ENCODE data around the gene ENAH. TPM values are rescaled to one million over a fixed set of nuclear protein-coding genes. Genes with fewer than 3 reads are reported as not detected.

Gene ENAH
- total RNA-seq, 2 experiments from 2014 or later: 0.84 to 1.1 TPM

DNA sequence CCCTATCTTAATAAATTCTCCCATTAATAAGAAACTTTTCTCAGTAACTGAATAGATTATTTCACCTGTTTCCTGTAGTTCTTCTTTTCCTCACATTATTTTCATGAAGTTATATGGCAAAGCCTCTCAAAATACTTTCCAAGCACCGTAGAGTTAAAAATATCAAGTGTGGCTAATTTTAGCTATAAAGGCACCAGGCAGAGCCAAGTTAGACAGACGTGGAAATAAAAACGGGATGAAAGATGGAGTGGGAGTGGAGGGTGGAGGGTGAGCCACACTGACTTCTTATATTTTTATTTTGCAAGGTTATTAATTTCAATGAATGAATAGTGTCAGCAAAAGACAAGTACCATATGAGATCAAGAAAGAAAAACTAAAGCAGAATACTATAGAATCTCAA, 71.7 kb downstream of the ENAH start:
- Mint-ChIP-seq H3K4me3 (no peak overlapping the region), H3K4me1 (peaks cover 3% of the 10 kb centered on the region)

DNA sequence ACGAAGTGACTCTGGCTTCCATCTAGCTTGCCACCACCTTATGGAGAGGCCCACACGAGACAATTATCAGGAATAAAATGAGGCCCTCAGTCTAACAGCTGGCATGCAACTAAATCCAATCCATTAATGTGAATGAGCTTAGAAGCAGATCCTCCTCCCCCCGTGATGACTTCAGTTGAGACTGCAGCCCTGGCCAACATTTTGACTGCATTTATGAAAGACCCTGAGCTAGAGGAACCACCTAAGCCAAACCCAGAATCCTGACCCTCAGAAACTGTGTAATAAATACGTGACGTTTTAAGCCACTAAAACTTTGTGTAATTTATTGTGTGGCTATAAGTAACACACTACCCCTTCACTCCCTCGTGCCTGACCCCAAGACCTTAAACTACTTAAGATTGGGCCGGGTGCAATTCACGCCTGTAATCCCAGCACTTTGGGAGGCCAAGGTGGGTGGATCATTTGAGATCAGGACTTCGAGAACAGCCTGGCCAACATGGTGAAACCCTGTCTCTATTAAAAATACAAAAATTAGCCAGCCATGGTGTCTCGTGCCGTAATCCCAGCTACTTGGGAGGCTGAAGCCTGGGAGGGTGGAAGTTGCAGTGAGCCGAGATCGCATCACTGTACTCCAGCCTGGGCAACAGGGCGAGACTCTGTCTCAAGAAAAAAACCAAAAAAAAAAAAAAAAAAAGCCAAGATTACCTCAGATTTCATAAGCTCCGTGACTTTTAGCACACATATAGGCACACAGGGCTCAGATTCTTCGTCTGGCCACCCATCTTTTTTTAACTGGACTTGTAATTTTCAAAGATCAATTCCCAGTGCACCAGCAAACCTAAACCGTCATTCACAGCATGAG, 72.5 kb downstream of the ENAH start:
- peaks cover 6% of the 10 kb centered on the region for H3K4me1 Mint-ChIP-seq
- H3K27me3 Mint-ChIP-seq: peaks cover 4% of the 10 kb centered on the region
- DNase-seq: no peak
- H3K4me3 Mint-ChIP-seq: no peak overlapping the region
- no peaks in the 10 kb centered on the region for H3K9me3 Mint-ChIP-seq
- H3K27ac Mint-ChIP-seq: no peak overlapping the region
- H3K36me3 Mint-ChIP-seq: no peaks in the 10 kb centered on the region

More for the DNA sequence above, 71.7 kb downstream of the ENAH start:
- no peak for DNase-seq
- peaks cover 4% of the 10 kb centered on the region for H3K27me3 Mint-ChIP-seq
- H3K36me3 Mint-ChIP-seq: no peaks in the 10 kb centered on the region
- H3K9me3 Mint-ChIP-seq: no peaks in the 10 kb centered on the region
- no peak overlapping the region for H3K27ac Mint-ChIP-seq

DNA sequence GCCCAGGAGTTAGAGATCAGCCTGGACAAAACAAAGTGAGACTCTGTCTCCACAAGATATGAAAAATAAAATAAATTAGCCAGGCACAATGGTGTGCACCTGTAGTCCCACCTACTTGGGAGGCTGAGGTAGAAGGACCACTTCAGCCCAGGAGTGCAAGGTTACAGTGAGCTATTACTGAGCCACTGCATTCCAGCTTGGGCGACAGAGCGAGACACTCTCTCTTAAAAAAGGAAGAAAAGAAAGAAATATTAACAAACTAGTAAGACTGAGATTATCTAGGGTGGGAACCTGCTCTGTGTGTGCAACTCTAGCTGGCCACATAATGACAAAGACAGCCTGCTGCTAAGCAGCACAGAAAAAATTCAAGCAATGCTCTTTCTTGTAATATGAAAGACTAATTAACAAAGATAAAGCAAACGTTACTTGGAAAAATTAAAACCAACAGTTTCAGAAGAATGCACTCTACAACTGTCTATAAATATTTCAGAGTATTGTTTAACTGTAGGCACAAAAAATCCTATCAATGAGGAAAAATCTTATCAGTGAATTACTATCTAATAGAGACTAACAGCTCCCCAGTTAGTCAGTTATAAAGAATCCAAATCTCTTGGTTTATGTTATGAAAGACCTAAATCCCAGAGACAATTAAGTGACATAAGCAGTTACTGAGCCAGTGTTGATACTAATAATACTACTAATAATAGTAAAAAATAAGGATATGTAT, 74.5 kb downstream of the ENAH start:
- peaks cover 6% of the 10 kb centered on the region for H3K4me1 Mint-ChIP-seq
- H3K27me3 Mint-ChIP-seq: no peaks in the 10 kb centered on the region
- H3K36me3 Mint-ChIP-seq: no peaks in the 10 kb centered on the region
- no peak overlapping the region for H3K4me3 Mint-ChIP-seq
- H3K9me3 Mint-ChIP-seq: no peaks in the 10 kb centered on the region
- DNase-seq: no peak
- H3K27ac Mint-ChIP-seq: no peak overlapping the region

DNA sequence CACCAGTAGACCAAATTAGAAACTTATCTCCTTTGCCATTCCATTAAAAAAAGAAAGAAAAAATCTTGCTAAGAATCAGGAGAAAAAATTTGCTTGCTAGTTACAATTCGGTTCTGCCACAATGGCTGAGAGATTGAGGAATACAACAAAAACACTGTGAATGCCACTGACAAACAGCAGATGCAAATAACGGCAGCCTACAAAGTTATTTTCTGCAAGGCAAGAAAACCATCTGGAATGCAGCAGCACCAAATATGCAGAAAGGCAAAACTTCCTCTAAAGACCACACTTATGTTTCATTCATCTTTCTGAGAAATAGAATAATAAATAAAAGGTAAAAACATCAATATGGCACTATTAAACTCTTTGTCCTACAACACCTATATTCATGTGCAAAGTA, 75.7 kb downstream of the ENAH start:
- Mint-ChIP-seq H3K27ac (no peak overlapping the region), H3K9me3 (no peaks in the 10 kb centered on the region), H3K4me3 (no peak overlapping the region), H3K4me1 (peaks cover 6% of the 10 kb centered on the region), H3K36me3 (no peaks in the 10 kb centered on the region), H3K27me3 (no peaks in the 10 kb centered on the region)
- no peak for DNase-seq

DNA sequence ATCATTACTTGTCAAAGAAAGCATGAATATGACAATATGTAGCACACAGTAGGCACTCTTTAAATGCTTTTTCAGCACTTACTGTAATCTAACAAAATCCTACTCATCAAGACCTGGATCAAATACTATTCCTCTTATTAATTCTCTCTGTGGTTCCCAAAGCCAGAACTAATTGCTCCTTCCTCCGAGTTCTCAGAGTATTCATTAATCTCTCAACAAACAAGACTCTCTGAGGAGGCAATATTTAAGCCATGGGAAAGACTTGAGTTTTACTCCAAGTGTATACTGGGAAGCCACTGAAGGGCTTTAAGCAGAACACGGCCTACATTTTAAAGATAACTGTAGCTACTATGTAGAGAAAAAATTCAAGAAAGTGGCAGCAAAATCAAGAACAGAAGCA, 79.7 kb downstream of the ENAH start:
- Mint-ChIP-seq H3K36me3 (no peaks in the 10 kb centered on the region), H3K9me3 (no peaks in the 10 kb centered on the region), H3K4me3 (no peak overlapping the region), H3K4me1 (peaks cover 6% of the 10 kb centered on the region), H3K27me3 (no peaks in the 10 kb centered on the region), H3K27ac (no peak overlapping the region)
- DNase-seq: no peak

DNA sequence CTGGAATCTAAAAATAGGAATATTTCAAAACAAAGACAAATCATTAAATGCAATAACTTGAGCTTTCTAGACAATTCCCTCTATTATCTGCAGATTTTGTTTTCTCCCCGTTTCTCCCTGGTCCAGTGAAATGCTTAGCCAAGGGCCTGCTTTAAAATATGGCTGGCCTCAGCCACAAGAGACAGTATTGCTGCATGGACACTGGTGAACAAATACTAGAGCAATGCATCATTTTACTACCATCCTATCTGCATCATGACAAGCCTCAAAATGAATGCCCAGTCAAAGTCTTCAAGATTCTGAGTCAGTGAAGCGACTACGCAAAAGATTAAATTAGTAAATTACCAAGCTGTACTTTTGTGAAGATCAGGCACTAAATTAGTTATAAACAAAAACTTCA, 80.5 kb downstream of the ENAH start:
- Mint-ChIP-seq H3K4me1 (peaks cover 6% of the 10 kb centered on the region), H3K36me3 (no peaks in the 10 kb centered on the region), H3K9me3 (no peaks in the 10 kb centered on the region), H3K27ac (no peak overlapping the region), H3K27me3 (no peaks in the 10 kb centered on the region), H3K4me3 (no peak overlapping the region)
- DNase-seq: no peak

DNA sequence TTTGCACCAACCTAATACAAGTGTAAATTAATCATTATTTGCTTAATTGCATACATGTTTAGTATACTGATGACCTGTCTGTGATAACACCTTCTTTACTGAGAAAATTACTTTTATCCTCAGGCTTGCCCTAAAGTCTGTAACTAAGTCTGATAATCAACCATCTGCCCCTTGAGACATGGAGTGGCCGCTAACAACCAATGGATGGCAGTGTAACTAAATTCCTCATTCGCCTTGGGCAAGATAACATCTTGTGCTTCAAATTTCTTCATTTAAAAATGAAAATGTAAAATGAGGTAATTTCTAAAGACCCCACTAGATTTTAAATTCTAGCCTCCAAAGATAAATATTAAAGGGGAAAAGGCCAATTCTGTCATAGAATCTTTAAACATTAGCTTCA, 85.1 kb downstream of the ENAH start:
- H3K27me3 Mint-ChIP-seq: no peaks in the 10 kb centered on the region

DNA sequence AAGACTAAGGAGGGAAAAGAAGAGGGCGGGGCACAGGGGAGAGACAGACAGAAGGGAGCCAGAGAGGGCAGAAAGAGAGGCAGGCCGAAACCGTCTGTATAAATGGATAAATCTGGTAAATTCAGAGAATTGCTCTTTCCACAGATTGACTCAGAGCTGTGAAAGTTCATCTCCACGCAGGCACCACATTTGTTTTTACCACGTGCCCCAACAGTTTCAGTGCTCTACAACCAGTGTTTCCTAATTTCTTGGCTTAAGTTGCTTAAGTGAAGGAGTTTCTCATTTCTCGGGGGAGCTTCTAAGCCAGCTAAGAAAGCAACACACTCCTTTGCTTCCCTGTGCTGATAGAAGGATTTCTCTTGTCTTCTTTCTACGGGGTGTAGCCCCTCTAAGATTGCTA, 87.1 kb downstream of the ENAH start:
- Mint-ChIP-seq H3K4me1 (no peaks in the 10 kb centered on the region), H3K36me3 (no peaks in the 10 kb centered on the region), H3K4me3 (no peak overlapping the region), H3K27ac (no peak overlapping the region), H3K9me3 (no peaks in the 10 kb centered on the region), H3K27me3 (peaks cover 3% of the 10 kb centered on the region)
- DNase-seq: no peak

More for the DNA sequence above, 85.1 kb downstream of the ENAH start:
- Mint-ChIP-seq H3K27ac (no peak overlapping the region), H3K4me1 (no peaks in the 10 kb centered on the region), H3K36me3 (no peaks in the 10 kb centered on the region), H3K4me3 (no peak overlapping the region), H3K9me3 (no peaks in the 10 kb centered on the region)
- no peak for DNase-seq

DNA sequence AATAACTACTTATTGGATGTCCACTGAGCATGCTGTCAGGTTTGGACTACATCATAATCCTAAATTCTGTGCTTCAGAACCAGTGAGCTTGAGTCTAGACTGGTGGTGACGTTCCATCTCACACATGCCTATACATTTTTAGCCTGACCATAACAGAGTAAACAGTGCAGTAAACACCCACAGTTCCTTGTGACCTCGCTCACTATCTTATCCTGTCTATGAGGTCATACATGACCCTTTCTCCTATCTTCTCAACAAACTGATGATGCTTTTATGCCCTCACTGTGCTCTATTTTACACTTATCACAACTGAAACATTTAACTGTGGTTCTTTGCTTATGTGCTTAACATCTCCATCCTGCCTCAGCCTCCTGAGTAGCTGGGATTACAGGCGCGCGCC, 91.2 kb downstream of the ENAH start:
- no peak for DNase-seq
- H3K27ac Mint-ChIP-seq: no peak overlapping the region
- H3K36me3 Mint-ChIP-seq: no peaks in the 10 kb centered on the region
- H3K4me1 Mint-ChIP-seq: no peaks in the 10 kb centered on the region
- H3K27me3 Mint-ChIP-seq: peaks cover 3% of the 10 kb centered on the region
- no peaks in the 10 kb centered on the region for H3K9me3 Mint-ChIP-seq
- H3K4me3 Mint-ChIP-seq: no peak overlapping the region

DNA sequence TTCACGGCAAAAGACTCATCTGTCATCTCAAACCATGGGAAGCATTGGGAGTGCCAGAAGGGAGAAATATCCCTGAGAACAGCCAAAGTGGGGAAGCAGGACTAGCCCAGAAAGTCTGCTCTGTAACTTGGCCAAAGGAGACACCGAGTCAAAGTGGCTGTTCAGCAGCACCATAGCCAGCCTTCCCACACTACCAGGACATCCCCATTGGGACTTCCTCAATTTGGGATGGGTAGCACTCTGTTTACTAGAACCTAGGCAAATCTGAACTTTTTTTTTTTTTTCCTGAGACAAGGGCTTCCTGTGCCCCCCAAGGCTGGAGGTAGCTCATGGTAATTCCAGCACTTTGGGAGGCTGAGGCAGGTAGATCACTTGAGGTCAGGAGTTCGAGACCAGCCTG, 93.0 kb downstream of the ENAH start:
- Mint-ChIP-seq H3K4me1 (no peaks in the 10 kb centered on the region), H3K27ac (no peak overlapping the region), H3K27me3 (peaks cover 3% of the 10 kb centered on the region), H3K4me3 (no peak overlapping the region), H3K9me3 (no peaks in the 10 kb centered on the region), H3K36me3 (no peaks in the 10 kb centered on the region)
- DNase-seq: no peak

DNA sequence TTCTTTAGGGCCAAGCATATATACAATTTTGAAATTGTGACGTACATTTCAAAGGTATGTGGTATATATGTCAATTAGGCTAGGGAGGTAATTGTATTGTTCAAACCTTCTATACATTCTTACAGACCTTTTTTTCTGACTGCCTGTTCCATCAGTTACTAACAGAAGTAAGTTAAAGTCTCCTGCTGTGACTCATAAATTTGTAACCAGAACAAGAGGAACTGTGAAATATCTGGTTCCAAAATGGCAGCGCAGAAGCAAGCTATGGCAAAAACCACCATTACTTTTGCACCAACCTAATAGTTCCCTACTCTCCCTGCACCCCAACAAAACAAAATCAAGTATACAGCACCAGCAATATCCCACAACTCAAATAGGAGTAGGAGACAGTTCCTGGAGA, 93.6 kb downstream of the ENAH start:
- Mint-ChIP-seq H3K36me3 (no peaks in the 10 kb centered on the region), H3K4me3 (no peak overlapping the region), H3K9me3 (no peaks in the 10 kb centered on the region), H3K27me3 (peaks cover 3% of the 10 kb centered on the region), H3K27ac (no peak overlapping the region), H3K4me1 (no peaks in the 10 kb centered on the region)
- DNase-seq: no peak

DNA sequence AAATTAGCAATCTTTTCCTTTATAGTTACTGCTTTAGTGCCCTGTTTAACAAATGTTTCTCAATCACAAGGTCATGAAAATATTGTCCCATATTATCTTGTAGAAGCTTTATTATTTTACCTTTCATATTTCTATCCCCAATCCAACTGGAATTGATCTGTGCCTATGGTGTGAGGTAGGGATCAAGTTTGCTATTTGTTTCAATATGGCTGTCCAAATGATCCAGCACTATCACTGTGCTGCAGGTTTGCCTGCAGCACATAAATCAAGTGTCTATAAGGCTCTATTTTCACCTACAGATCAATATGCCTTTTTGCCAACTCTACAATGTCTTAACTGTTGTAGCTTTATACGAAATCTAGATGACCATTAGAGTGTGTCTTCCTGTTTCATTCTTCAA, 96.2 kb downstream of the ENAH start:
- Mint-ChIP-seq H3K4me3 (no peak overlapping the region), H3K9me3 (no peaks in the 10 kb centered on the region), H3K4me1 (no peaks in the 10 kb centered on the region), H3K27ac (no peak overlapping the region), H3K27me3 (no peaks in the 10 kb centered on the region), H3K36me3 (no peaks in the 10 kb centered on the region)
- DNase-seq: no peak

DNA sequence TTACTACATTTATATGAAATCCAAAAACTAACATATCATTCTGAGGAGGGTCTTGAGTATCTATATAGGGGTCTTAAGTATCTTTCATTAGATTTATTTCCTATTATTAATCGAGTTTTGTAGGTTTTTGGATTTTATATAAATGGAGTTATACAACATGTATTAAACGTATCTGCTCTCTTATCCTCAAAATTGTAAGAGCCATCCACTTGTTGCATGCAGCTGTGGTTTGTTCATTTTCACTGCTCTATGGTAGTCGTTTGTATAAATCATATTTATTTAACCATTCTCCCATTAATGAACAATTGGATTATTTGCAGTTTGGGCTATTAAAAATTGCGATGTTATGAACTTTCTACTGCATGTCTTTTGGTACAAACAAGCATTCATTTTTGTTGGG, 97.1 kb downstream of the ENAH start:
- no peak overlapping the region for H3K4me3 Mint-ChIP-seq
- no peaks in the 10 kb centered on the region for H3K36me3 Mint-ChIP-seq
- no peaks in the 10 kb centered on the region for H3K4me1 Mint-ChIP-seq
- no peaks in the 10 kb centered on the region for H3K27me3 Mint-ChIP-seq
- H3K9me3 Mint-ChIP-seq: no peaks in the 10 kb centered on the region
- no peak overlapping the region for H3K27ac Mint-ChIP-seq
- no peak for DNase-seq

DNA sequence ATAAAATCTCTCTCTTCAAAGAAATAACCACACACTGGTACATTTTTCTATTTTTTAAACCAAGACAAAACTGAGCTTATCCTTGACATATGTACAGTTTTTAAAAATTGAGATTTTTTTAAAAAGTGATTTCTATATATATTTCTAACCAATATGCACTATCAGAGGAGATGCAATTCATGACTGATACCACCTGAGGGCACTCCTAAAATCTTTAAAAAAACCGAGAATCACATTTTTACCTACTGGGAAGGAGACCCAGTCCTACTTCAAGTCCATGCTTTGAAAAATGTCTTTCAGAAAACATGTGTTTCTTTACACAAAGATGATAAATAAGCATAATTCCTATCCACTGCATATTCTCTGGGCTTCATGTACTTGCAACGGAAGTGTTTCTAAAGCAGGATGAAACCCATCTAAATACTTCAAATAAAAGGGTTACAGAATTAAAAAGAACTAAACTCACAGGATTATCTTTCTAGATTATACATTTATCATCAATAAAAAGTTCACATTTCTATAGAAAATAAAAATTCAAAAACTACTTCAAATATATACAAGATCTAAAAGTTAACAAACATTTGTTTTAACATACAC, 98.6 kb downstream of the ENAH start:
- Mint-ChIP-seq H3K9me3 (no peaks in the 10 kb centered on the region), H3K27me3 (no peaks in the 10 kb centered on the region), H3K4me3 (no peak overlapping the region), H3K27ac (no peak overlapping the region), H3K4me1 (no peaks in the 10 kb centered on the region), H3K36me3 (no peaks in the 10 kb centered on the region)
- DNase-seq: no peak

DNA sequence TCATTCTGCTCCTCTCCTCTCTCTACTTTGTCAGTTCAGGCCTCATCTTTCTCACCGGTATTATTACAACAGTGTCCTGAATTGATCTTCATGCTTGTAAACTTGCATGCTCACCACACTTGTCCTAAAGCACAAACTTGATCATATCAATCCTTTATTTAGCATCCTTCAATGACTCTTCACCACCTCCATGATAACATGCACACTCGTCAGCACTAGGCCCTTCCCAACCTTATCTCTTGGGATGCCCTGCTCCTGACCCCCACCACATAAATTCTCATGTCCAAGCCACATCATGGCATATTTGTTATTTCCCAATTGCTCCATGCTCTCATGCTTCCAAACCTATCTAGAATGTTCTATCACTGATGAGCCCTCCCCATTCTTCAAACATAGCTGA, 103.1 kb downstream of the ENAH start:
- H3K36me3 Mint-ChIP-seq: no peaks in the 10 kb centered on the region
- peaks cover 9% of the 10 kb centered on the region for H3K4me1 Mint-ChIP-seq

More for the DNA sequence above, 103.1 kb downstream of the ENAH start:
- no peak for DNase-seq
- no peak overlapping the region for H3K27ac Mint-ChIP-seq
- H3K27me3 Mint-ChIP-seq: no peaks in the 10 kb centered on the region
- no peak overlapping the region for H3K4me3 Mint-ChIP-seq
- no peaks in the 10 kb centered on the region for H3K9me3 Mint-ChIP-seq
